Effector memory CD4-positive, alpha-beta T cell (primary cell): ENCODE results near the gene FCHSD1.

ENCODE experiments used
- DNase-seq, 3 donors: peaks; one replicate each; pipeline ENCODE4 v3.0.0-alpha.2; 2020
- H3K27ac ChIP-seq: 2 replicates; pipeline ENCODE4 v1.7.0; 2013; ENCODE audit warnings: mild to moderate bottlenecking, low read length, moderate library complexity; ENCODE audit not compliant: insufficient read depth, poor library complexity, severe bottlenecking
- H3K27me3 ChIP-seq: replicated peaks from 2 replicates; pipeline ENCODE4 v1.7.0; 2013; ENCODE audit warnings: mild to moderate bottlenecking, low read length; ENCODE audit not compliant: insufficient read depth, control insufficient read depth, poor library complexity, severe bottlenecking
- H3K36me3 ChIP-seq: 2 replicates; pipeline ENCODE4 v1.7.0; 2013; ENCODE audit warnings: mild to moderate bottlenecking, low read length, moderate library complexity; ENCODE audit not compliant: control insufficient read depth, insufficient read depth
- H3K4me1 ChIP-seq: 2 replicates; pipeline ENCODE4 v1.7.0; 2013; ENCODE audit warnings: low read length, mild to moderate bottlenecking; ENCODE audit not compliant: control insufficient read depth, insufficient read depth, poor library complexity, severe bottlenecking
- H3K4me3 ChIP-seq: 2 replicates; pipeline ENCODE4 v1.7.0; 2013; ENCODE audit warnings: low read length, low read depth, mild to moderate bottlenecking; ENCODE audit not compliant: insufficient read depth, poor library complexity, severe bottlenecking
- H3K9me3 ChIP-seq: 2 replicates; pipeline ENCODE4 v1.7.0; 2013; ENCODE audit warnings: mild to moderate bottlenecking, low read length, moderate library complexity; ENCODE audit not compliant: control insufficient read depth

FCHSD1 gene

GRCh38 chr5:141605523-141606277 lies 45.5 kb downstream of the FCHSD1 start:
- Histone ChIP-seq H3K9me3 (no peaks in the 10 kb centered on the region), H3K27ac (peak overlapping the region; percentile 72), H3K4me1 (peaks cover 73% of the 10 kb centered on the region), H3K4me3 (peak overlapping the region; percentile 22), H3K27me3 (no peaks in the 10 kb centered on the region), H3K36me3 (peaks cover 3% of the 10 kb centered on the region)
- peak; percentile 62 to 73 (median 68) for DNase-seq

GRCh38 chr5:141603923-141604717 lies 47.1 kb downstream of the FCHSD1 start:
- peak overlapping the region; percentile 24 for H3K4me3 ChIP-seq
- no peaks in the 10 kb centered on the region for H3K27me3 ChIP-seq
- no peaks in the 10 kb centered on the region for H3K36me3 ChIP-seq
- DNase-seq: no peak
- peaks cover 74% of the 10 kb centered on the region for H3K4me1 ChIP-seq
- H3K9me3 ChIP-seq: no peaks in the 10 kb centered on the region
- H3K27ac ChIP-seq: peak overlapping the region; percentile 72

GRCh38 chr5:141602606-141603005 lies 48.6 kb downstream of the FCHSD1 start:
- Histone ChIP-seq H3K36me3 (no peaks in the 10 kb centered on the region), H3K4me1 (peaks cover 71% of the 10 kb centered on the region), H3K27me3 (no peaks in the 10 kb centered on the region), H3K4me3 (peak overlapping the region; percentile 9), H3K27ac (peak overlapping the region; percentile 72), H3K9me3 (no peaks in the 10 kb centered on the region)
- no peak for DNase-seq

GRCh38 chr5:141598391-141599345 lies 52.5 kb downstream of the FCHSD1 start:
- Histone ChIP-seq H3K4me3 (no peak overlapping the region), H3K4me1 (peaks cover 51% of the 10 kb centered on the region), H3K9me3 (no peaks in the 10 kb centered on the region), H3K27ac (peak overlapping the region; percentile 55), H3K27me3 (no peaks in the 10 kb centered on the region), H3K36me3 (peaks cover 4% of the 10 kb centered on the region)
- no peak for DNase-seq

GRCh38 chr5:141597814-141598213 lies 53.4 kb downstream of the FCHSD1 start:
- Histone ChIP-seq H3K36me3 (peaks cover 4% of the 10 kb centered on the region), H3K4me3 (no peak overlapping the region), H3K27ac (peak overlapping the region; percentile 52), H3K9me3 (no peaks in the 10 kb centered on the region), H3K4me1 (peaks cover 48% of the 10 kb centered on the region), H3K27me3 (no peaks in the 10 kb centered on the region)
- DNase-seq: no peak

- peak overlapping the region; percentile 52 for H3K27ac ChIP-seq
- H3K4me1 ChIP-seq: peaks cover 48% of the 10 kb centered on the region
- H3K4me3 ChIP-seq: no peak overlapping the region
- DNase-seq: no peak
- no peaks in the 10 kb centered on the region for H3K27me3 ChIP-seq
- no peaks in the 10 kb centered on the region for H3K9me3 ChIP-seq
- H3K36me3 ChIP-seq: peaks cover 4% of the 10 kb centered on the region
These were observed 53.8 kb downstream of the FCHSD1 start for GRCh38 chr5:141597394-141597793.

- no peak for DNase-seq
- H3K27ac ChIP-seq: no peak overlapping the region
- H3K36me3 ChIP-seq: peaks cover 4% of the 10 kb centered on the region
- peaks cover 46% of the 10 kb centered on the region for H3K4me1 ChIP-seq
- H3K4me3 ChIP-seq: no peak overlapping the region
- no peaks in the 10 kb centered on the region for H3K9me3 ChIP-seq
- H3K27me3 ChIP-seq: no peaks in the 10 kb centered on the region
These were observed 54.4 kb downstream of the FCHSD1 start for GRCh38 chr5:141596867-141597266.

- H3K27ac ChIP-seq: no peak overlapping the region
- peaks cover 13% of the 10 kb centered on the region for H3K4me1 ChIP-seq
- no peaks in the 10 kb centered on the region for H3K27me3 ChIP-seq
- H3K9me3 ChIP-seq: no peaks in the 10 kb centered on the region
- H3K4me3 ChIP-seq: no peak overlapping the region
- no peak for DNase-seq
- peaks cover 36% of the 10 kb centered on the region for H3K36me3 ChIP-seq
These were observed 61.1 kb downstream of the FCHSD1 start for GRCh38 chr5:141590127-141590526.
